CD4-positive, alpha-beta T cell (primary cell): Measurements from ENCODE around the gene CCSER1. TPM values are rescaled to one million over a fixed set of nuclear protein-coding genes. Genes with fewer than 3 reads are reported as not detected.
"Not testable (repeated sequence)": the region's sequence is repeated elsewhere in the genome, so short reads cannot be mapped to it uniquely, and the experiment has no call there.

ENCODE experiments used
- ATAC-seq: fragments of 200-7000 bp; cut with Tn5 transposase; one replicate; pipeline ENCODE4 v1.10.0; 2022; ENCODE audit warnings: mild to moderate bottlenecking; ENCODE audit not compliant: poor library complexity
- CTCF ChIA-PET: fragments of 350-600 bp; sonication (Branson Sonifier 250); formaldehyde crosslinking; loops from one replicate; lab custom pipeline; 2021; ENCODE audit warnings: antibody characterized with exemption, inconsistent platforms; lab: Charles Lee
- POLR2A ChIA-PET: fragments of 350-600 bp; sonication (Branson Sonifier 250); formaldehyde crosslinking; loops from one replicate; lab custom pipeline; 2021; ENCODE audit warnings: antibody characterized with exemption, inconsistent platforms; lab: Charles Lee
- DNase-seq, 14 experiments: peaks; one replicate each; pipeline ENCODE4 v3.0.0-alpha.2; 2013 to 2020; ENCODE audit warnings: mixed read lengths in 2 of 14
- H3K27ac ChIP-seq, 2 donors: one replicate each; pipeline versions ENCODE4 v1.5.1 to v1.7.0; 2013; ENCODE audit warnings: low read length in 2 of 2, low read depth in 1 of 2, mild to moderate bottlenecking in 1 of 2
- H3K27me3 ChIP-seq, 2 experiments: 1 replicate in 1 of 2; 2 replicates in 1 of 2; pipeline versions ENCODE4 v1.6.1 to v1.7.0; 2013; ENCODE audit warnings: low read length in 2 of 2, control low read depth in 1 of 2, mild to moderate bottlenecking in 1 of 2, moderate library complexity in 1 of 2; ENCODE audit not compliant: insufficient read depth in 2 of 2, control insufficient read depth in 1 of 2
- H3K36me3 ChIP-seq: one replicate; pipeline ENCODE4 v1.6.1; 2013; ENCODE audit warnings: low read length, control low read depth; ENCODE audit not compliant: insufficient read depth
- H3K4me1 ChIP-seq: one replicate; pipeline ENCODE4 v1.6.1; 2013; ENCODE audit warnings: low read length, control low read depth; ENCODE audit not compliant: insufficient read depth
- H3K4me3 ChIP-seq: one replicate; pipeline ENCODE4 v1.5.1; 2013; ENCODE audit warnings: mild to moderate bottlenecking, low read length, moderate library complexity
- H3K9me3 ChIP-seq, 2 experiments: 1 replicate in 1 of 2; 2 replicates in 1 of 2; pipeline versions ENCODE4 v1.6.1 to v1.7.0; 2013; ENCODE audit warnings: low read length in 2 of 2, mild to moderate bottlenecking in 2 of 2, control low read depth in 1 of 2, moderate library complexity in 1 of 2; ENCODE audit not compliant: control insufficient read depth in 1 of 2, insufficient read depth in 1 of 2
- H3K27ac Mint-ChIP-seq: one replicate; pipeline ENCODE4 v1.8.0; 2020; ENCODE audit warnings: mixed read lengths
- H3K27me3 Mint-ChIP-seq: one replicate; pipeline ENCODE4 v1.8.0; 2021; ENCODE audit warnings: mixed read lengths
- H3K36me3 Mint-ChIP-seq: one replicate; pipeline ENCODE4 v1.8.0; 2021; ENCODE audit warnings: low read depth, mixed read lengths
- H3K4me1 Mint-ChIP-seq: one replicate; pipeline ENCODE4 v1.8.0; 2021; ENCODE audit warnings: low read depth, mixed read lengths
- H3K4me3 Mint-ChIP-seq: one replicate; pipeline ENCODE4 v1.8.0; 2020; ENCODE audit warnings: mild to moderate bottlenecking, mixed read lengths
- H3K9me3 Mint-ChIP-seq: one replicate; pipeline ENCODE4 v1.8.0; 2020; ENCODE audit warnings: mixed read lengths
- CTCF ChIP-seq: fragments of 200-600 bp; IDR thresholded peaks from one replicate; pipeline ENCODE4 v1.8.0; 2022; ENCODE audit warnings: antibody characterized with exemption, mild to moderate bottlenecking
- intact Hi-C, 2 experiments: fragments of 100-400 bp; cut with DNase I in 1 of 2; cut with micrococcal nuclease in 1 of 2; formaldehyde crosslinking; loops; one replicate each; pipeline versions ENCODE4 v1.15.1 to v1.9.0; 2023 to 2025; cut with DNase I, micrococcal nuclease
- total RNA-seq, 174 experiments: library from RNA in 2 of 174; stranded (reverse) in 2 of 174; gene quantifications; one replicate each; pipeline ENCODE4 v1.2.3 and lab custom pipeline; 2021 to 2026

The CCSER1 gene
- total RNA-seq, 2 experiments from 2014 or later, result 0.36 to 0.71 TPM

DNA sequence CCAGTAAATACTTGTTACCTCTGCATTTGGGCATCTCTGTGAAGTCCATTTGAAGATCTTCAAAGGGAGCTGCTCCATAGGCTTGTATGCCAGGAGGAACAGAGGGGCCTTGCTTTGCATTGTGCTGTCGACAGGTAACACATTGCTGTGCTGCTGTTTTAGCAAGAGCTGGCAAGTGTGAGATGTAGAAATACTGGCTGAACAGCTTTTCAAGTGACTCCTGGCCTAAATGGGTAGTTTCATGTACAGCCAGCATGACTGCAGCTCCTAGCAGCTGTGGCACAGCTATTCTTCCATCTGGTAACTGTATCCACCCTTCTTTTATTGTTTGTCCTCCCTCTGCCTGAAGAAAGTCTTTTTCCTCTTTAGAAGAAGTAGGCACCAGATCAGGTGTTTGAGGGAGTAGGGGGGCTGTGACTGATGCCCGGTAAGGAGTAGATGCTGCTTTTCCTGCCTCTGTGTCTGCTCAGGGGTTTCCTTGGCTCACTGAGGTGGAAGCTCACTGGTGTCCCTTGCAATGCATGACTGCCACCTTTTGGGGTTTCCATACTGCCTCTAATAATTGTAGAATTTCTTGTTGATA, 965.3 kb downstream of the CCSER1 start:
- no peaks in the 10 kb centered on the region for H3K27me3 Mint-ChIP-seq
- ChIA-PET POLR2A (no interaction called here), CTCF (no interaction called here)
- no peaks in the 10 kb centered on the region for H3K36me3 Mint-ChIP-seq
- H3K4me3 Mint-ChIP-seq, result no peak overlapping the region
- no peaks in the 10 kb centered on the region for H3K27me3 ChIP-seq
- intact Hi-C loops, result no loop called here
- H3K36me3 ChIP-seq, result no peaks in the 10 kb centered on the region
- H3K9me3 ChIP-seq, result peaks cover 0 to 3% of the 10 kb centered on the region in 2 experiments
- DNase-seq (no peak), ATAC-seq (no peak)
- no peak for TF ChIP-seq CTCF
- H3K27ac ChIP-seq, result no peak overlapping the region
- no peak overlapping the region for H3K27ac Mint-ChIP-seq
- no peaks in the 10 kb centered on the region for H3K4me1 ChIP-seq
- H3K4me1 Mint-ChIP-seq, result no peaks in the 10 kb centered on the region
- H3K4me3 ChIP-seq, result no peak overlapping the region
- peaks cover 7% of the 10 kb centered on the region for H3K9me3 Mint-ChIP-seq

- H3K4me1 ChIP-seq, H3K9me3 ChIP-seq, intact Hi-C loops, H3K4me3 ChIP-seq, H3K27me3 Mint-ChIP-seq, CTCF ChIA-PET, H3K27me3 ChIP-seq, H3K9me3 Mint-ChIP-seq, H3K4me3 Mint-ChIP-seq, H3K36me3 ChIP-seq, DNase-seq, H3K4me1 Mint-ChIP-seq, H3K27ac Mint-ChIP-seq, POLR2A ChIA-PET, ATAC-seq, H3K27ac ChIP-seq, H3K36me3 Mint-ChIP-seq: not testable (repeated sequence)
Measured at GRCh38 chr4:91094220-91094619, 967.0 kb downstream of the CCSER1 start.

DNA sequence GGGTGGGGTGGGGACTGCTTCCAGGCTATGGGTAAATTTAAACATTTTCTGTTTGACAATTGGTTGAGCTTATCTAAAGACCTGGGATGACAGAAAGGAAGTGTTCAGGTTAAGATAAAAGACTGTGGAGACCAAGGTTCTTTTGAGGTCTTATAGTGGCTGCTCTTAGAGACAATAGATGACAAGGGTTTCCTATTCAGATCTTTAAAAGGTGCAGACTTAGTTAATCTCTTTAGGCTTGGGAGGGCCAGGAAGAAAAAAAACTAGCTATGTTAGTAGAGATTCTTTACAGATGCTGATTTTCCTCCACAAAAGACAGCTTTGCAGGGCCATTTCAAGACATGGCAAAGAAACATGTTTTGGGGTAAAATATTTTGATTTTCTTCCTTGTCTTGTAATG, 972.5 kb downstream of the CCSER1 start:
- H3K36me3 ChIP-seq, result no peaks in the 10 kb centered on the region
- DNase-seq (no peak), ATAC-seq (no peak)
- no peak for TF ChIP-seq CTCF
- Mint-ChIP-seq H3K27me3 (no peaks in the 10 kb centered on the region), H3K4me1 (no peaks in the 10 kb centered on the region), H3K9me3 (peaks cover 17% of the 10 kb centered on the region), H3K27ac (no peak overlapping the region), H3K36me3 (no peaks in the 10 kb centered on the region), H3K4me3 (no peak overlapping the region)
- peaks cover 0 to 3% of the 10 kb centered on the region in 2 experiments for H3K9me3 ChIP-seq
- no peak overlapping the region for H3K4me3 ChIP-seq
- no peaks in the 10 kb centered on the region for H3K27me3 ChIP-seq
- H3K4me1 ChIP-seq, result no peaks in the 10 kb centered on the region
- CTCF ChIA-PET, result no interaction called here
- intact Hi-C loops, result no loop called here
- H3K27ac ChIP-seq, result no peak overlapping the region
- POLR2A ChIA-PET, result no interaction called here

- no peak for TF ChIP-seq CTCF
Measured at GRCh38 chr4:91108751-91109150, 981.6 kb downstream of the CCSER1 start.

More at GRCh38 chr4:91108751-91109150, 981.6 kb downstream of the CCSER1 start:
- peaks cover 6% of the 10 kb centered on the region for H3K9me3 Mint-ChIP-seq
- intact Hi-C loops, result no loop called here
- ATAC-seq (no peak), DNase-seq (no peak)
- no peaks in the 10 kb centered on the region for H3K36me3 ChIP-seq
- no peaks in the 10 kb centered on the region for H3K27me3 Mint-ChIP-seq
- H3K27ac Mint-ChIP-seq, result no peak overlapping the region
- no peaks in the 10 kb centered on the region for H3K4me1 ChIP-seq
- CTCF ChIA-PET, result no interaction called here
- H3K4me3 Mint-ChIP-seq, result no peak overlapping the region
- no peaks in the 10 kb centered on the region for H3K27me3 ChIP-seq
- peaks cover 0 to 2% of the 10 kb centered on the region in 2 experiments for H3K9me3 ChIP-seq
- H3K27ac ChIP-seq, result no peak overlapping the region
- POLR2A ChIA-PET, result no interaction called here
- H3K4me3 ChIP-seq, result no peak overlapping the region
- H3K4me1 Mint-ChIP-seq, result no peaks in the 10 kb centered on the region
- H3K36me3 Mint-ChIP-seq, result no peaks in the 10 kb centered on the region
